GDM1 (cell line): ENCODE results near the gene LYPD4.

Experiments
- DNase-seq: peaks from one replicate; lab custom pipeline; 2025; lab: John Stamatoyannopoulos, UW

The LYPD4 gene

GRCh38 chr19:41850381-41850780 is 5.9 kb upstream of the LYPD4 start:
- DNase-seq, result no peak

- DNase-seq, result no peak
These were observed 4.6 kb upstream of the LYPD4 start for GRCh38 chr19:41849067-41849466.

GRCh38 chr19:41848666-41849065 is 4.2 kb upstream of the LYPD4 start:
- DNase-seq, result no peak

- no peak for DNase-seq
These were observed 3.0 kb upstream of the LYPD4 start for GRCh38 chr19:41847351-41848105.

GRCh38 chr19:41845051-41845590 is 638 bp upstream of the LYPD4 start:
- DNase-seq, result no peak

- no peak for DNase-seq
These were observed 343 bp upstream of the LYPD4 start, which contains the start of gene DMRTC2 for GRCh38 chr19:41845001-41845050. Gene DMRTC2 (plus strand): TSS chr19:41845042. CDS start chr19:41847429, 2,387 bp downstream.

GRCh38 chr19:41843371-41843770 is 1.1 kb downstream of the LYPD4 start:
- DNase-seq, result no peak

- no peak for DNase-seq
These were observed 5.3 kb downstream of the LYPD4 start for GRCh38 chr19:41839211-41839610.

GRCh38 chr19:41837981-41838708 is 6.3 kb downstream of the LYPD4 start:
- DNase-seq, result no peak

GRCh38 chr19:41821003-41821735 is 23.3 kb downstream of the LYPD4 start:
- DNase-seq, result peak; percentile 68

GRCh38 chr19:41816761-41817160 is 27.7 kb downstream of the LYPD4 start:
- no peak for DNase-seq

GRCh38 chr19:41815301-41815700 is 29.2 kb downstream of the LYPD4 start:
- no peak for DNase-seq

- no peak for DNase-seq
These were observed 30.6 kb downstream of the LYPD4 start for GRCh38 chr19:41813911-41814310.

GRCh38 chr19:41811981-41812380 is 32.5 kb downstream of the LYPD4 start:
- no peak for DNase-seq

- peak; percentile 82 for DNase-seq
These were observed 33.4 kb downstream of the LYPD4 start for GRCh38 chr19:41811036-41811435.

GRCh38 chr19:41810301-41810700 is 34.2 kb downstream of the LYPD4 start:
- DNase-seq, result no peak

- peak; percentile 72 for DNase-seq
These were observed 35.6 kb downstream of the LYPD4 start for GRCh38 chr19:41808663-41809566.

- no peak for DNase-seq
These were observed 37.3 kb downstream of the LYPD4 start for GRCh38 chr19:41807176-41807575.

GRCh38 chr19:41804336-41804735 is 40.1 kb downstream of the LYPD4 start:
- DNase-seq, result peak; percentile 48

- DNase-seq, result no peak
These were observed 41.7 kb downstream of the LYPD4 start for GRCh38 chr19:41802770-41803169.

GRCh38 chr19:41801792-41802211 is 42.7 kb downstream of the LYPD4 start:
- DNase-seq, result no peak

GRCh38 chr19:41801031-41801430 is 43.5 kb downstream of the LYPD4 start:
- DNase-seq, result no peak
